Measurements from ENCODE around the gene TAL1. TPM values are rescaled to one million over a fixed set of nuclear protein-coding genes. Genes with fewer than 3 reads are reported as not detected.
A peak's percentile ranks its signal among the peaks of the same experiment; 100 is the strongest.

TAL1 gene
- total and polyA plus RNA-seq, 2 of the 13 experiments (the other 11 are each of a cell fraction or from before 2014, with no cell fraction given): 0.05 TPM; not detected in 1

- TF ChIP-seq ZFP37 (CRISPR knock-in tag; IDR thresholded peaks at IDR 0.05; ENCODE audit: borderline replicate concordance) (no peak), ZNF781 (CRISPR knock-in tag; IDR thresholded peaks at IDR 0.05; ENCODE audit: borderline replicate concordance, not compliant biosample characterization) (no peak)
Observed at GRCh38 chr1:47179988-47180563, 51.9 kb downstream of the TAL1 start (continued).

GRCh38 chr1:47179017-47179987 lies 52.7 kb downstream of the TAL1 start:
- WGBS (ENCODE audit: low lambda C conversion rate): 7% methylated on average over 30 of the region's 30 CpGs
- Histone ChIP-seq H2AFZ (ENCODE audit: low read length) (peak overlapping the region; percentile 80), H3K4me2 (ENCODE audit: low read depth, low read length) (peak overlapping the region; percentile 99), H4K20me1 (ENCODE audit: insufficient read depth, low read length) (no peaks in the 10 kb centered on the region), H3K79me2 (ENCODE audit: insufficient read depth, low read length) (no peaks in the 10 kb centered on the region), H3K36me3 (replicated peaks in 1 of 2; ENCODE audit: control insufficient read depth in 1 of 2, insufficient read depth in 2 of 2, low read length in 2 of 2) (no peaks in the 10 kb centered on the region), H3K27me3 (ENCODE audit: control insufficient read depth in 1 of 2, insufficient read depth in 2 of 2, low read length in 2 of 2) (no peaks in the 10 kb centered on the region; a peak in 1 of 5 replicates), H3K9ac (ENCODE audit: insufficient read depth, low read depth, low read length) (peak overlapping the region; percentile 64), H3K27ac (ENCODE audit: extremely low read length, insufficient read depth, low read length) (peak overlapping the region; percentile 16), H3K9me3 (ENCODE audit: low read length) (no peaks in the 10 kb centered on the region), H3K4me1 (ENCODE audit: insufficient read depth, low read length) (peaks cover 79% of the 10 kb centered on the region), H3K4me3 (replicated peaks in 1 of 3; ENCODE audit: insufficient read depth in 1 of 3, low read depth in 2 of 3, low read length in 3 of 3) (peak overlapping the region; percentile 53 to 76 (median 65))
- no TSS peak for BruUV-seq (replicated peaks)
- peak; percentile 76 for FAIRE-seq
- intact Hi-C loops (cut with micrococcal nuclease; ENCODE audit: unreplicated experiment) (loop anchor here (1.0 kb wide), 2 partner anchors 84 to 245 kb away; no protein-coding TSS in a partner anchor), in situ Hi-C loops (cut with HindIII; ENCODE audit: extremely low pct_ligation_motif_present, low pct_unique_long_range_greater_than_20kb) (loop anchor here (25.0 kb wide), 1 partner anchor 533 kb away; no protein-coding TSS in a partner anchor)
- peak; percentile 68 for ATAC-seq
- ChIA-PET POLR2A (interaction anchor here (0.6 to 7.5 kb wide), 10 partner anchors 11 to 258 kb away, joined by 3 to 168 read pairs (median 6); partner anchors contain the start of genes CMPK1, FOXD2, PDZK1IP1 and STIL), CTCF (ENCODE audit: low intra/inter-chr PET ratio, low total read pairs) (interaction anchor here (0.6 to 3.1 kb wide), 3 partner anchors 14 to 106 kb away, joined by 3 to 46 read pairs (median 10); no protein-coding TSS in a partner anchor)
- DNase-seq (ENCODE audit: low spot score): peak; percentile 89
- TF ChIP-seq PCBP1 (IDR thresholded peaks at IDR 0.05; ENCODE audit: borderline replicate concordance, low read depth, low read length): peak; percentile 50; the same call in 1 of the 2 replicates
- TF ChIP-seq FOSL2 (CRISPR knock-in tag; IDR thresholded peaks at IDR 0.05): peak; percentile 25; the same call in 1 of the 2 replicates
- TF ChIP-seq ZBTB10 (CRISPR knock-in tag; IDR thresholded peaks at IDR 0.05; ENCODE audit: borderline replicate concordance): no peak
- TF ChIP-seq ZHX2 (IDR thresholded peaks at IDR 0.05; ENCODE audit: low read depth): peak; percentile 69; the same call in 1 of the 2 replicates
- TF ChIP-seq ZHX2 (CRISPR knock-in tag; IDR thresholded peaks at IDR 0.05; ENCODE audit: borderline replicate concordance): no peak
- TF ChIP-seq CTCF (CRISPR knock-in tag; IDR thresholded peaks at IDR 0.05): peak; percentile 99
